HepG2 (cell line): ENCODE measurements around the gene TCEA3. TPM values are rescaled to one million over a fixed set of nuclear protein-coding genes. Genes with fewer than 3 reads are reported as not detected.

Source experiments
- CBFB ChIP-seq: sonication (generic); formaldehyde crosslinking; IDR thresholded peaks from 2 replicates; pipeline ENCODE4 v1.4.0; 2020; ENCODE audit warnings: missing genetic modification reagents
- CREB1 ChIP-seq, 2 experiments: fragments of 450-650 bp in 1 of 2; IDR thresholded peaks; 2 replicates each; pipeline ENCODE4 v1.6.1; 2016 to 2017; ENCODE audit warnings: control low read depth in 1 of 2, mild to moderate bottlenecking in 1 of 2, missing compliant biosample characterization in 1 of 2, missing genetic modification characterization in 1 of 2
- GATAD2A ChIP-seq: IDR thresholded peaks from 2 replicates; pipeline ENCODE4 v1.6.1; 2016
- GFI1 ChIP-seq: sonication (generic); formaldehyde crosslinking; IDR thresholded peaks from 2 replicates; pipeline ENCODE4 v1.5.0; 2020; ENCODE audit warnings: missing genetic modification reagents, mild to moderate bottlenecking, borderline replicate concordance
- HMG20B ChIP-seq: conservative IDR thresholded peaks from 2 replicates; pipeline ENCODE4 v1.6.1; 2016; ENCODE audit warnings: missing genetic modification reagents, missing compliant biosample characterization
- HOXA7 ChIP-seq: sonication (generic); formaldehyde crosslinking; IDR thresholded peaks from 2 replicates; pipeline ENCODE4 v1.8.1; 2022; ENCODE audit warnings: mild to moderate bottlenecking, missing genetic modification reagents, moderate library complexity
- NCOA2 ChIP-seq: sonication (generic); formaldehyde crosslinking; IDR thresholded peaks from 2 replicates; pipeline ENCODE4 v1.8.0; 2022; ENCODE audit warnings: inconsistent platforms
- PHF21A ChIP-seq: sonication (generic); formaldehyde crosslinking; IDR thresholded peaks from 2 replicates; pipeline ENCODE4 v1.5.0; 2020; ENCODE audit warnings: mild to moderate bottlenecking, missing genetic modification reagents
- RAD51 ChIP-seq: fragments of 450-650 bp; IDR thresholded peaks from 2 replicates; pipeline ENCODE4 v1.6.1; 2016; ENCODE audit warnings: borderline replicate concordance
- SRSF9 ChIP-seq: fragments of 200-400 bp; formaldehyde crosslinking; IDR thresholded peaks from 2 replicates; pipeline ENCODE4 v1.6.1; 2018; ENCODE audit warnings: borderline replicate concordance, mild to moderate bottlenecking, low read depth, low read length; ENCODE audit not compliant: insufficient read depth, poor library complexity, severe bottlenecking
- TAF1 ChIP-seq: sonication (generic); formaldehyde crosslinking; IDR thresholded peaks from 2 replicates; pipeline ENCODE4 v1.4.0; 2020; ENCODE audit warnings: missing genetic modification reagents
- TBX3 ChIP-seq: fragments of 450-650 bp; IDR thresholded peaks from 2 replicates; pipeline ENCODE4 v1.6.1; 2017; ENCODE audit warnings: antibody characterized with exemption, mild to moderate bottlenecking, inconsistent platforms, borderline replicate concordance
- TGIF2 ChIP-seq: IDR thresholded peaks from 2 replicates; pipeline ENCODE4 v1.6.1; 2016; ENCODE audit warnings: control low read depth, missing compliant biosample characterization
- TMF1 ChIP-seq: sonication (generic); formaldehyde crosslinking; IDR thresholded peaks from 2 replicates; pipeline ENCODE4 v1.8.1; 2022; ENCODE audit warnings: low read depth, missing genetic modification reagents
- YEATS4 ChIP-seq: sonication (generic); formaldehyde crosslinking; IDR thresholded peaks from 2 replicates; pipeline ENCODE4 v1.4.0; 2020; ENCODE audit warnings: missing genetic modification reagents, borderline replicate concordance
- ZFP82 ChIP-seq: sonication (generic); formaldehyde crosslinking; IDR thresholded peaks from 2 replicates; pipeline ENCODE4 v1.5.1; 2020; ENCODE audit warnings: mild to moderate bottlenecking, missing genetic modification reagents, borderline replicate concordance
- ZNF333 ChIP-seq: sonication (generic); formaldehyde crosslinking; IDR thresholded peaks from 2 replicates; pipeline ENCODE4 v1.4.0; 2020; ENCODE audit warnings: mild to moderate bottlenecking, missing genetic modification reagents, borderline replicate concordance
- ZNF883 ChIP-seq: sonication (generic); formaldehyde crosslinking; IDR thresholded peaks from 2 replicates; pipeline ENCODE4 v1.5.1; 2020; ENCODE audit warnings: mild to moderate bottlenecking, missing genetic modification reagents; ENCODE audit errors: not compliant biosample characterization
- ZSCAN25 ChIP-seq: sonication (generic); formaldehyde crosslinking; IDR thresholded peaks from 2 replicates; pipeline ENCODE4 v1.8.0; 2022; ENCODE audit warnings: mild to moderate bottlenecking, missing genetic modification reagents
- polyA plus RNA-seq, 8 experiments: library from polyadenylated mRNA; depleted of rRNA in 3 of 8; stranded (reverse) in 7 of 8; unstranded in 1 of 8; fragments of >200 nt; fragmentation: Illumina TruSeq in 4 of 8; extraction: Trizol in 4 of 8; gene quantifications; 2 replicates each; pipeline versions ENCODE4 v1.2.1 to v1.2.3, GENCODE V29; 2011 to 2016; ENCODE audit warnings: low read depth in 4 of 8, missing spikeins in 1 of 8, mixed read lengths in 1 of 8; ENCODE audit not compliant: insufficient read depth in 1 of 8
- total RNA-seq, 5 experiments: library from RNA; depleted of rRNA; stranded (reverse); fragments of >200 nt; fragmentation: Illumina TruSeq; extraction: Trizol; gene quantifications; 2 replicates each; pipeline ENCODE4 v1.2.3, GENCODE V29; 2016; ENCODE audit warnings: low read depth in 1 of 5
- TF ChIP-seq, protein P1 (sequence below): IDR thresholded peaks from 2 replicates; pipeline ENCODE4 v1.6.1; 2016; ENCODE audit warnings: low read depth, borderline replicate concordance
- TF ChIP-seq, protein P2 (sequence below): fragments of 450-650 bp; IDR thresholded peaks from 2 replicates; pipeline ENCODE4 v1.6.1; 2017; ENCODE audit warnings: mild to moderate bottlenecking
- TF ChIP-seq, protein P3 (sequence below): IDR thresholded peaks from 2 replicates; pipeline ENCODE4 v1.6.1; 2016; ENCODE audit warnings: missing genetic modification reagents, missing compliant biosample characterization
- TF ChIP-seq, protein P4 (sequence below): sonication (generic); formaldehyde crosslinking; IDR thresholded peaks from 2 replicates; pipeline ENCODE4 v1.5.0; 2020; ENCODE audit warnings: mild to moderate bottlenecking, missing genetic modification reagents
- TF ChIP-seq, protein P5 (sequence below): fragments of 450-650 bp; IDR thresholded peaks from 2 replicates; pipeline ENCODE4 v1.6.1; 2016

TCEA3 gene
- total and polyA plus RNA-seq, 2 of the 13 experiments (the other 11 are each of a cell fraction or from before 2014, with no cell fraction given), result 55.5 to 84.6 TPM

DNA sequence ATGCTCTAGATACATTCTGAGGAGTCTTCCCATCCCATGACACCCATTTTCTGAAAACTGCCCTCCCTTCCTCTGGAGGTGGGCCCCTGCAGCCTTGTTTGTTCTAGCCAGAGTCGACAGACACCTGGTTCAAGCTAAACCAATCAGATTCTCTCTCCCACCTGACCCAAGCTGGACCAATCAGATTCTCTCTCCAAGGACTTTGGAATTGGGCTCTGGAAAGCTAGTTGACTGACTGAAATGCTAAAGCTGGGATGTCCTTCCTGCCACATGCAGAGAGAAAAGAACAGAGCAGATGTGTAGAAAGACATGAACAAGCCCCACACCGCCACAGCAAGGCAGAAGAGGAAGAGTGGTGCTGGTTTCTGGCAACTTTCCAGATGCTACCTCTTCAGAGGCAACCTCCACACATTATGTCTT lies 34.8 kb upstream of the TCEA3 start (continued):
- TF ChIP-seq GFI1 (CRISPR knock-in tag) (no peak), ZFP82 (no peak), HOXA7 (CRISPR knock-in tag) (no peak), HMG20B (CRISPR knock-in tag) (no peak), TAF1 (peak; percentile 58; the same call in 1 of the 2 replicates), SRSF9 (no peak), ZSCAN25 (CRISPR knock-in tag) (no peak), TMF1 (CRISPR knock-in tag) (no peak), TGIF2 (CRISPR knock-in tag) (peak; percentile 56; the same call in 1 of the 2 replicates), ZNF883 (no peak), YEATS4 (CRISPR knock-in tag) (peak; percentile 53; the same call in 1 of the 2 replicates), PHF21A (peak; percentile 57; the same call in 1 of the 2 replicates), TBX3 (no peak), ZNF333 (CRISPR knock-in tag) (no peak), NCOA2 (CRISPR knock-in tag) (0 out of 2 replicates have a peak, but pooled peaks have one; percentile 5), GATAD2A (CRISPR knock-in tag) (peak; percentile 22; the same call in 1 of the 2 replicates), CBFB (CRISPR knock-in tag) (no peak), RAD51 (peak; percentile 63), CREB1 (IDR thresholded peaks at IDR 0.05) (no peak), CREB1 (CRISPR knock-in tag; IDR thresholded peaks at IDR 0.05) (peak; percentile 51; the same call in 1 of the 2 replicates)
- TF ChIP-seq, protein P1, sequence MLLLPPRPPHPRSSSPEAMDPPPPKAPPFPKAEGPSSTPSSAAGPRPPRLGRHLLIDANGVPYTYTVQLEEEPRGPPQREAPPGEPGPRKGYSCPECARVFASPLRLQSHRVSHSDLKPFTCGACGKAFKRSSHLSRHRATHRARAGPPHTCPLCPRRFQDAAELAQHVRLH (CRISPR knock-in tag), result no peak; the same call in 1 of the 2 replicates
- TF ChIP-seq, protein P2, sequence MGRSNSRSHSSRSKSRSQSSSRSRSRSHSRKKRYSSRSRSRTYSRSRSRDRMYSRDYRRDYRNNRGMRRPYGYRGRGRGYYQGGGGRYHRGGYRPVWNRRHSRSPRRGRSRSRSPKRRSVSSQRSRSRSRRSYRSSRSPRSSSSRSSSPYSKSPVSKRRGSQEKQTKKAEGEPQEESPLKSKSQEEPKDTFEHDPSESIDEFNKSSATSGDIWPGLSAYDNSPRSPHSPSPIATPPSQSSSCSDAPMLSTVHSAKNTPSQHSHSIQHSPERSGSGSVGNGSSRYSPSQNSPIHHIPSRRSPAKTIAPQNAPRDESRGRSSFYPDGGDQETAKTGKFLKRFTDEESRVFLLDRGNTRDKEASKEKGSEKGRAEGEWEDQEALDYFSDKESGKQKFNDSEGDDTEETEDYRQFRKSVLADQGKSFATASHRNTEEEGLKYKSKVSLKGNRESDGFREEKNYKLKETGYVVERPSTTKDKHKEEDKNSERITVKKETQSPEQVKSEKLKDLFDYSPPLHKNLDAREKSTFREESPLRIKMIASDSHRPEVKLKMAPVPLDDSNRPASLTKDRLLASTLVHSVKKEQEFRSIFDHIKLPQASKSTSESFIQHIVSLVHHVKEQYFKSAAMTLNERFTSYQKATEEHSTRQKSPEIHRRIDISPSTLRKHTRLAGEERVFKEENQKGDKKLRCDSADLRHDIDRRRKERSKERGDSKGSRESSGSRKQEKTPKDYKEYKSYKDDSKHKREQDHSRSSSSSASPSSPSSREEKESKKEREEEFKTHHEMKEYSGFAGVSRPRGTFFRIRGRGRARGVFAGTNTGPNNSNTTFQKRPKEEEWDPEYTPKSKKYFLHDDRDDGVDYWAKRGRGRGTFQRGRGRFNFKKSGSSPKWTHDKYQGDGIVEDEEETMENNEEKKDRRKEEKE, result no peak
- TF ChIP-seq, protein P3, sequence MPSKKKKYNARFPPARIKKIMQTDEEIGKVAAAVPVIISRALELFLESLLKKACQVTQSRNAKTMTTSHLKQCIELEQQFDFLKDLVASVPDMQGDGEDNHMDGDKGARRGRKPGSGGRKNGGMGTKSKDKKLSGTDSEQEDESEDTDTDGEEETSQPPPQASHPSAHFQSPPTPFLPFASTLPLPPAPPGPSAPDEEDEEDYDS, result peak; percentile 81
- TF ChIP-seq, protein P4, sequence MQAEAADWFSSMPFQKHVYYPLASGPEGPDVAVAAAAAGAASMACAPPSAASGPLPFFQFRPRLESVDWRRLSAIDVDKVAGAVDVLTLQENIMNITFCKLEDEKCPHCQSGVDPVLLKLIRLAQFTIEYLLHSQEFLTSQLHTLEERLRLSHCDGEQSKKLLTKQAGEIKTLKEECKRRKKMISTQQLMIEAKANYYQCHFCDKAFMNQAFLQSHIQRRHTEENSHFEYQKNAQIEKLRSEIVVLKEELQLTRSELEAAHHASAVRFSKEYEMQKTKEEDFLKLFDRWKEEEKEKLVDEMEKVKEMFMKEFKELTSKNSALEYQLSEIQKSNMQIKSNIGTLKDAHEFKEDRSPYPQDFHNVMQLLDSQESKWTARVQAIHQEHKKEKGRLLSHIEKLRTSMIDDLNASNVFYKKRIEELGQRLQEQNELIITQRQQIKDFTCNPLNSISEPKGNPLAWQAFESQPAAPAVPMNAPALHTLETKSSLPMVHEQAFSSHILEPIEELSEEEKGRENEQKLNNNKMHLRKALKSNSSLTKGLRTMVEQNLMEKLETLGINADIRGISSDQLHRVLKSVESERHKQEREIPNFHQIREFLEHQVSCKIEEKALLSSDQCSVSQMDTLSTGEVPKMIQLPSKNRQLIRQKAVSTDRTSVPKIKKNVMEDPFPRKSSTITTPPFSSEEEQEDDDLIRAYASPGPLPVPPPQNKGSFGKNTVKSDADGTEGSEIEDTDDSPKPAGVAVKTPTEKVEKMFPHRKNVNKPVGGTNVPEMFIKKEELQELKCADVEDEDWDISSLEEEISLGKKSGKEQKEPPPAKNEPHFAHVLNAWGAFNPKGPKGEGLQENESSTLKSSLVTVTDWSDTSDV (CRISPR knock-in tag), result no peak
- TF ChIP-seq, protein P5, sequence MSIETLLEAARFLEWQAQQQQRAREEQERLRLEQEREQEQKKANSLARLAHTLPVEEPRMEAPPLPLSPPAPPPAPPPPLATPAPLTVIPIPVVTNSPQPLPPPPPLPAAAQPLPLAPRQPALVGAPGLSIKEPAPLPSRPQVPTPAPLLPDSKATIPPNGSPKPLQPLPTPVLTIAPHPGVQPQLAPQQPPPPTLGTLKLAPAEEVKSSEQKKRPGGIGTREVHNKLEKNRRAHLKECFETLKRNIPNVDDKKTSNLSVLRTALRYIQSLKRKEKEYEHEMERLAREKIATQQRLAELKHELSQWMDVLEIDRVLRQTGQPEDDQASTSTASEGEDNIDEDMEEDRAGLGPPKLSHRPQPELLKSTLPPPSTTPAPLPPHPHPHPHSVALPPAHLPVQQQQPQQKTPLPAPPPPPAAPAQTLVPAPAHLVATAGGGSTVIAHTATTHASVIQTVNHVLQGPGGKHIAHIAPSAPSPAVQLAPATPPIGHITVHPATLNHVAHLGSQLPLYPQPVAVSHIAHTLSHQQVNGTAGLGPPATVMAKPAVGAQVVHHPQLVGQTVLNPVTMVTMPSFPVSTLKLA, result no peak
